ENCODE data around the gene GPC6. TPM values are rescaled to one million over a fixed set of nuclear protein-coding genes. Genes with fewer than 3 reads are reported as not detected.
A peak's percentile ranks its signal among the peaks of the same experiment; 100 is the strongest.

GPC6 gene
- total RNA-seq, 1 donor from 2014 or later = 20.1 TPM

DNA sequence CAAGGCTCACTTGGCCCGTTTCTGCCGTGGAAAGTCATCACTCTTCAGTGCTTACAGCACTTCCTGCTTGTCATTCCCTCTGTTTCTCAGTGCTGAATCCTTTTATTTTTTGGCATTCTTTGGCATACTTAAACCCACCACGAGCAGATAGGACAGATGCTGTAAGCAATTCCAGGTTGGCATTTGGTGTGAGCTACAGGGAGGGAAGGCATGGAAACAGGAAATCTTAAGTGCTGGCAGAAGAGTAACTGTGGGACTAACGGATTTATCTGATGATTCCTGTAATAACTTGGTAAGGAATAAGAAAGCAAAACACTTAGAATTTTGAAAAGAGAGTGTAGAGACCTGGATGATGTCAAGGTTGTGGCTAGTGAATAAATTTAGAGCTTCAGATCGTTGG is 273.4 kb downstream of the GPC6 start:
- no peak for DNase-seq (ENCODE audit: low read depth)

DNA sequence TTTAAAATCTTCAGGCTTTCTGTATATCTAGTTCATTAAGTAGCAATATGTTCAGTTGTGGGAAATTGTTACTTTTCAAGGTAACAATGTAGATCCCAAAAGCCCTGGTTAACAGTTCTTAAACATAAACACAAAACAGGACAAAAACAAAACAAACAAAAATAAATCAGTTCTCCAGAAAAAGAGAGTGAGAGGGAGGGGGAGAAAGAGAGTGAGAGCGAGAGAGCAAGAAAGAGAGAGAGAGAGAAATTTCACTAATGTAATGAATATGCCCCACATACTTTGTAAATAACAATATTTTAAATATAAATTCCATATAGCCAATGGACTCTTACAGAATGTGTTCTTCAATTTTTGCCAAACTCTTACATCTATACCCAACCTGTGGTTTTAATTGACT is 275.5 kb downstream of the GPC6 start:
- DNase-seq (ENCODE audit: low read depth) = no peak

DNA sequence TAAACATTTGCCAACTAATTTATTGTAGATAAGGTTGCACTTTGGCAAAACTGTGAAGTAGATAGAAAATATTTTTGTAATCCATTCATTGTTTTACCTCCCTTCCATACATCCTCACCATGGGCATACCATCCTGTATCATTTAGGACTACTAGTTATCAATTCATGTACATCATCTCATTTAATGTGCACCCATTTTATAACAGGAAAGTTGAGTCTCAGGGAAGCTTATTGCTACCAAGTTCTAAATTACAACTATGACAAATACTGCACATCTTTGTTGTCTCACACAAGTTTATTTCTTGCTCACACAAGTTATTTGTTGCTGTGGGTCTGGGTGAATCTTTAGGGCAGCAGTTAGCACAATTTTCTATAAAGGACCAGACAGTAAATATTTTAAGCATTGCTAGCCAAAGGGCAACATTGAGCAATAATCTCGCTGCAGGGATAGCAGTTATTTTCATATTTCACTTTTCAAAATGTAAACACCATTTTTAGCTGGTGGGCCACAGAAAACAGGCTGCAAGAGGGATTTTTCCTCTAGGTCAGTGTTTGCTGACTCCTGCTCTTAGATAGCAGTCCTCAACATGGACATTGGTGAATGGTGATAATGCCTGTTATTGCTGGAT is 276.5 kb downstream of the GPC6 start:
- DNase-seq (ENCODE audit: low read depth) = no peak

DNA sequence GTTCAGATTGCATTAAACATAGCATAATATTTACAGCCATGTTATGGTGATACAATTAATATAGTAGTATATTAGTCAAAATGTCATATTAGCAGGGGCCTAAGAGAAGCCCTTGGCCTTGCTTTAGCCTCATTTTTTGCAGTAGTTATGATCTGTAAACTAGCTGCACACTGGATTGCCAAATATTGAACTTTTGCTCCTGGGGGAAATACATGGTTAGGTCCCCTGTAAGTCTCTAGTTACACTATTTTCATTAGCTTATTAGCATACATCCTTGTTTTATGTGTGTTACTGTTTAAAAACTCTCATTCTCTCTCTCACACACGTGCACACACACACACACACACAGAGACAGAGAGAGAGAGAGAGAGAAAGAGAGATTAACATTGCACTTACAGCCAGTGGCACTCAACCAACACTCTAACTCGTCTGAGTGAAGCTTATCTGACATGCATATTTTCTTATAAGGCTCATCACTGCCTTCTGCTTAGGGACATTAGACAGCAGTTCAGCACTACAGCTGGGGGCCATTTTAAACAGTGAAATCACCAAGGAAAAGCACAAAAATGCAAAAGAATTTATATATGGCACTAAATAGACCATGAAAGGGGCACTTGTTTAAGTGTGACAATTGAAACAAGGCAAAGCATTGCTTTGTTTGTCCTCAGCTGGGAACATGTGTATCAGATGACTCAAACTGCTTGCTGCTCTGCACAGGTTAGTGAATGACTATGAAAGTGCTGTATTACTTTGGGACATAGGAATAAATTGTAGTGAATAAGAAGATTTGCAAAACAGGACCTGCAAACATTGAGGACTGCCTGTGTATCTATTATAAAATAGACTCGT is 278.7 kb downstream of the GPC6 start:
- no peak for DNase-seq (ENCODE audit: low read depth)

DNA sequence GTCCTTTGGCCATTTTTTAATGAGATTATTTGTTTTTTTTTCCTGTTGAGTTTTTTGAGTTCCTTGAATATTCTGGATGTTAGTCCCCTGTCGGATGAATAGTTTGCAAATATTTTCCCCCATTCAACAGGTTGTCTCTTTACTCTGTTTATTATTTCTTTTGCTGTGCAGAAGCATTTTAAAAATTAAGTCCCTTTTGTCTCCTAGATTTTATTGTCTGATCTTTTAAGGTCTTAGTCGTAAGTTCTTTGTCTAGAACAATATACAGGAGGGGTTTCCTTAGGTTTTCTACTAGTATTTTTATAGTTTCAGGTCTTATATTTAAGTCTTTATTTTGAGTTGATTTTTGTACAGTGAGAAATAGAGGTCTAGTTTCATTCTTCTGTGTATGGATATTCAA is 284.4 kb downstream of the GPC6 start:
- DNase-seq (ENCODE audit: low read depth) = no peak

DNA sequence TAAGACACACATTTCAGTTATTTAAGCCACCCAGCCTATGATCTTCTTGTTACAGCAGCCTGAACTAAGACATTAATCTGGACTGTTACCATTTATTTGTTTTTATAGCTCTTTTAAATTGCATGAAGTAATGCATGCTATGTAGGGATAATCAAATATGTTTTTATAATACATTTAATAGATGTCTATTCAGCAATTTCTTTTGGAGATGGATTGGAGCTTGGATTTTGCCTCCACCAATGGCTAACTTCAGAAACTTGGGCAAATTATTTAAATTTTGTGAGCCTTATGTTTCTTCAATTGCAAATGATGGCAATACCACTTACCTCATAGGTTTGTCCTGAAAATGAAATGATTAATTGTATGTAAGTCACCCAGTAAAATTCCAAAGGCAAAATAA is 288.7 kb downstream of the GPC6 start:
- no peak for DNase-seq (ENCODE audit: low read depth)

DNA sequence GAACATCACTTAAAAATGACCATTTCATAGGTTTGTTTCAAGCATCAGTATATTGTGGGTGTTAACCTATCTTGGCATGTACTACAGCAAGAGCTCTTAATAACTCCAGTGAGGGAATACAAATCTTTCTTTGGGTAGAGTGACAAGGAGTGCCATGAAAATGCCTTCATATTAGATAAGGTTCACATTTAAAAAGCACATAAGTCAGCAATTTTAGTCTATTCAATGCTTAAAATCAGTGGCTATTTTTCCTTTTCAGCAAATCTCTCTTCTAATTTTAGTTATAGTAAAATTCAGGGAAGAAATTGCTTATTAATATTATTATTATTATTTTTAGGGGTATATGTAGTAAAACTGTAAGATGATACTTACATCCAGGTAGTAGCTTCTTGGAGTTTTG is 291.1 kb downstream of the GPC6 start:
- no peak for DNase-seq (ENCODE audit: low read depth)

DNA sequence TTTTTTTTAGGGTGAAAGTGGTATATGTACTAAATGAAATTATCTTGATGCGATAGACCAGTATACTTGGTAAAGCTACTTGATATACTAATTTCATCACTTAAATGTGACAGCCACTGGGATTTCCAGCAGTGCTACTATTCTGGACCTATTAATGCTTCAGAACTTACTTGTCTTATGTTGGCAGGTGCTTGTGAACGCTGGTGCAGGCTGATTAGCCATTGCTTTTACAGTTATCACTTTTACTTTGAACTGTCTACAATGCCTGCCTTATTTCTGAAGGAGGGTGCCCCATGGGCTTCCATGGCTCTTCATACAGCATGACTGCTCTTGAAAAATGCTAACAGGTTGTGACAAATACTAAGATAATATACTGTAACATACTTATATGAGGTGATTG is 294.7 kb downstream of the GPC6 start:
- DNase-seq (ENCODE audit: low read depth) = no peak

DNA sequence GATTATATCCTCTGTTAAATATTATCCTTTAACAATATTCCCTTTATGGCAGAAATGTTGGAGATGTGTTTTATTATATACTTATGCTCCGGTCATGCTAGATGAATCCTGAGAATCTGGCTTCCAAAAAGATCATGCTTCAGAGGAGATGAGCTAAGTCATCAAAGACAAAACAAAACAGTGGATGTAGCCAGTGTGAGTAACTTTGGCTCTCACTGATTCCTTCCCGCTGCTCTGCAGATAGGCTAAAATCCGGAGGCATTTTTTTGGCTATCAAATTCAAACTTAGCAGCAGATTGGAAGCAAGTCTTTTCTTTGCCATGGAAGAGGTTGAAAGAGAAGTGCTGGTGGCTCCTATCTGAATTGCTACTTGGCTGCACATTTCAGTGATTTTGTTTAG is 295.9 kb downstream of the GPC6 start:
- DNase-seq (ENCODE audit: low read depth) = peak; percentile 14

DNA sequence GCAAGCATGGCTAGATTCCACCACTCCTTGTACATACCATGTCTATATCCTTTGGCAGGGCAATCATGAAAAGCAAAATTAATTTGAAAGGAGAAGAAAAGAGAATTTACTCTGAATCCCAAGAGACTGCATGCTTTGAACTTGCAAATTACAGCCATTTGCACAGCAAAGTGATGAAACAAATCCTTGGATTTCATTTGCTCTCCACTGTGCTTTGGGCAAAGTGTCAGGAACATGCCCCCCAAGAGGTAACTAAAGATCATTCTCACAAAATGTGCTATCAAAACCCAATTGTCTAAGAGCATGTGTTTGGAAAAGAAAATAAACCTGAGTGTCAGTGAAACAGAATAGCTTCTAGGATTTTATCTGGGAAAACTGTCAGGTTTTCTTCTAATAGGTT is 298.5 kb downstream of the GPC6 start:
- DNase-seq (ENCODE audit: low read depth) = no peak

DNA sequence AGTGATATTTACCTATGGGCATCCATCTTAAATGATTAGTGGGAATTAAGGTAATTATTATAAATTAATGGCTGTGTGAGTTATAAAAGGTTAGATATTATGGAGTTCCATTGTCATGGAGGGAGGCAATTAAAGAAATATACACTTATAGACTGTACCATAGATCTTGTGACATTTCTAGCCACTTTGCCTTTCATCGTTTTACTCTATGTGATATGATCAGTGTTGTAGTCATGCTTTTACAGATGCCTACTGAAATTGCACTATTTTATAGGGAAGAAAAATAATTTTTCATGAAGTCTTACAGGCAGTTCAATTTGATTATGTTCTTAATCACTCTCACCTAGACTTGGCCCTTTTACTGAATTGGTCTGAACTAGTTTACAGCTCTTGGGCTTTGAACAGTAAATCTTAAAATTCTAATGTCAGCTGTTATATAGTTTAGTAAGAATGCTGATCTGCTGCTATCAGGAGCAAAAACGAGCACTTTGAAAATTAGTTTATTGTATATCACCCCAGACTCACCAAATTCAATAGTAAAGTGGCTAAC is 301.2 kb downstream of the GPC6 start:
- DNase-seq (ENCODE audit: low read depth) = no peak

DNA sequence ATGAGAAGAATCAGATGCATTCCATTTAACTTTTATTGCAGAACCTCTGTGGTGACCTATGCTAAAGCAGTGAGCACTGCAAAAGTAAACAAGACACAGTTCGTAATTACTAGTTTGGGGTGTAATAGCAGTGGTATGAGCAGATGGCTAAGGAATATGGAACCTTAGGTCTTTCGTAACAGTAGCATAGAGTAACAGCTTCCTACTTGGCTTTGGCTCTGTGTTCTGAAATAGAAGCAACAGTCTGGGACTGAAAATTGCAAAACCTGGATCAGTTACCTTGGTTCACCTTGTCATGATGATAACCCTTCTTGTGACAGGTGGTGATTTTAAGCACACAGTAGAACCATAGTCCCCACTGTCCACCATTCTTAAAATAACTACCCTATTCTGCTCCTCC is 303.4 kb downstream of the GPC6 start:
- no peak for DNase-seq (ENCODE audit: low read depth)

DNA sequence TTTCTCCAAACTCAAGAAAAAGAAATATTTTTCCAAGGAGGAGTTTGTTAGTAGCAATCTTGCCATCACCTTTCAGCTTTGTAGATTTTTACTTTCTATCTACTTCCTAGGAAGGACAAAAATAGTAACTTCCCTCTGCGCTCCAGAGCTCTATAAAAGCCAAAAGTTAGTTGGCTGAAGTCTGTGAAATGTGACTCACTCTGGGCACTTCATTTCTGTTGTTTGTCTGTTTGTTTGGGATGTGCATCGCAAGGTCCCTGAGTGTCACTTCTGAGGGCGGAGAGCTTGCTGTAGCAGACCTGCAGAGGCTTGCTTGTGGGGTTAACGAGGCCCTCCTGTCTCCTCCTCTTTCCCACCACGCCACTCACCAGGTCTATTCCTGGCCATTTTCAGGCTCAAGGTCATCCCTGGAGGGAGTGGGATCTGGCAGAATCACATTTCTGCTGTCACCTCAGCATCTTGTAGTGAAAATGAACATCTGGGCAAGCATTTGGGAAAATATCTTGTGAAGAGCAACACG is 307.6 kb downstream of the GPC6 start:
- DNase-seq (ENCODE audit: low read depth) = no peak

DNA sequence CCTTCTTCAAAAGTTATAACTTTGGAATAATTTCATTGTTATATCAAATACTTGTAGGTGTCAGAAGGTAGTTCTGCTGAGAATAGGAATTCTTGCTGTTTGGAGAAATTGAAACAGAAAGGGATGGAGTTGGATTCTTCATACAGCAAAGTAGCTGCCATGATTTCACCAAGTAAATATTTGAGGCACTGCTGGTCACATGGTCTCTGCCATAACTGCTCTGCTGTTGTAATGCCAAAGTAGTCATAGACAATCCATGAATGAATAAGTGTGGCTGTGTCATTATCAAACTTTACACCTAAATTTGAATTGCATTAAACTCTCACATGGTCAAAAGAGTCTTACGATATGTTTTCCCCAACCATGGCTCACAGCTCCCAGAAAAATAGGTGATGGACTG is 308.6 kb downstream of the GPC6 start:
- DNase-seq (ENCODE audit: low read depth) = no peak

DNA sequence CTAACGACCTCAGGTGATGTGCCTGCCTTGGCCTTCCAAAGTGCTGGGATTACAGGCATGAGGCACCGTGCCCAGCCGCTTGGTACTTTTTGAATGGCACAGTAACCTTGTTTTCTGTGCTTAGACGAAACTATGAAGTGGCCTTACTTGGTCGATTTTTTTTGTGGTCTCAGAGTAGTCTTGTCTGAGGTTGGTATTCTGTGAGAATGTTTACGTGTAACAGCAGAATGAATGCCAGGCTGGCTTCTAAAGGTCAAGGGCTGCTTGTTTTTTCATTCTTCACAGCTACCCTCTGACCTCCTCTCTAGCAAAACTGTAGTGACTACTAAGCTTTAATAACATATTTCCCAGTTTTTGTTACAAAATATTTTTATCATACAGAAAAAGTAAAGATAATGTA is 313.3 kb downstream of the GPC6 start:
- no peak for DNase-seq (ENCODE audit: low read depth)

DNA sequence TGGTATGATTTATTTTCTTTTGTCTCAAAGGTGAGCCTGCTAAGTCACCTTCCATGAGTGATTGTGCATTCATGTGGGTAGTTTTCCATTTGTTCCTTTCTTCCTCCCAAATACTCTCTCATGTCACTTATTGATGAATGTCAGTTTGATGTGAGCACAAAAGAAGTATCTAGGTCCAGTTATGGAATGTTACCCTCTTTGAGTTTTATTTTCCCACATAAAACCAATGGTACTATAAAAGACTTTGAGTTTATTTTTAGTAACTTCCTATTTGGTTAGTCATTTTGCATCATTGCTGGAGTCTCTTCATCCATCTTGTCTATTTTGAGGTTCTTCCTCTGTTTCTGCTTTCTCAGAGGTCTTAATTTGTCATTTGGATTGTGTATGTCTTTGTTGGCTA is 321.3 kb downstream of the GPC6 start:
- peak; percentile 26 for DNase-seq (ENCODE audit: low read depth)

DNA sequence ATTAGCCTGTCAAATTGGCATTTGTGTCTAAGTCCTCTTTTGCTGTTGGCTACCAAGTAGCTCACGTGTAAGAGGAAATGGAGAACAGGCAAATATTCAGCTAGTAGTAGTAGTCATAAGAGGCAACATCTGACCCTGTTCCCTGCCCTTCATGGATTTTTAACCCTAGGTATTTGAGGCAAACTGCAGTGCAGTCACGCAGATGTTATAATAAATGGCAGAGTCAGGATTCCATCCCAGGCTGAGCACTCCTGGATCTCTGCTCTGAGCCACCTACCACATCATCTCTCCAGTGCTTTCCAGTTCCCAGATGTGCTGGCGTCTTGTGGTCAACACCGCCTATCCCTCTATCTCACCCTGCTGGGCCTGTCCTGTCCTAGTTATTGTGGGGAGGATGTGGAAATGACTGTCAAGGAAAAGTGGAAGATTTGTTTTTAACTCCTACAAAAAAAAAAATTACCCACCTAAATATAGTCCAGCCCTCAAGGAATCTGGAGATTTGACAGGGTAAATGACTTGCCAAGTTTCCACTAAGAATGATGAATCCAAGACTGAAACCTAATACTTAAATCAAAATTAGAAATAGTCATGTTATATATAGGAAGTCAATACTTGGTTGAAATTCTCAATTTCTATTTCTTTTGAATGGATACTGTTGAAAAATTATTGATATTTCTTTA is 322.9 kb downstream of the GPC6 start:
- no peak for DNase-seq (ENCODE audit: low read depth)

DNA sequence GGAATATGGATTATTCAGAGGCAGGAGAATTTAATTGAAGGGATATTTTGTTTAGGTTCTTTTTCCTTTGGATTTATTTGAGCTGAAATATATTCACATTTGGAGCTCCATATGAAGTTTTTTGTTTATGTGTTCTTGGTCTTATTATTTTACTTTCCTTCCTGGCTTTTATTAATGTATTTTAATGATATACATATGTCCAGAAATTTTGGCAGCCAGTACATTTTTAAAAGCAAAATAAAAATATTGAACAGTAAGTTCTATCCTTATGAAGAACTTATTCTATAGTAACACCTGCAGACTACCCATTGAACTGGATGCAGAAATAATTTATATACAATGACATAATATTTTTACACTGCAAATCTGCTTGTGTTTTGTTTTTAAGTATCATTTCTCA is 323.6 kb downstream of the GPC6 start:
- no peak for DNase-seq (ENCODE audit: low read depth)

DNA sequence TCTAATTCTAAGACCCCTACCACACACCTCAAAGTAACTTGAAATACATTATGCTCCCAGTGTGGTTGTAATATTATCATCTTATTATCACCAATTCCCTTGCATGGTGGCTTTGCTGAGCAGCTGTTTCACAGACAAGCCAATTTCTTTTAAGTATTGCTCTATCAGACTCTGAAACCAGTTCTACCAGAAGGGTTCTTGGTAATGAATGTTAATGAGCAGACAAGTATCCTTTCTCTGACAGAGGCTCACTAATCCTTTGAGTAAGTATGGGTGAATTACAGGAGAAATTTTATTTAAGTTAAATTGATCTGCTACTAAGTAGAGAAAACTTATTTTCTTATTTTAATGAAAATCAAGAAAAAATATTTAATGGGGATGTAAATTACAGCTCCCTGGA is 326.0 kb downstream of the GPC6 start:
- DNase-seq (ENCODE audit: low read depth) = peak; percentile 31

DNA sequence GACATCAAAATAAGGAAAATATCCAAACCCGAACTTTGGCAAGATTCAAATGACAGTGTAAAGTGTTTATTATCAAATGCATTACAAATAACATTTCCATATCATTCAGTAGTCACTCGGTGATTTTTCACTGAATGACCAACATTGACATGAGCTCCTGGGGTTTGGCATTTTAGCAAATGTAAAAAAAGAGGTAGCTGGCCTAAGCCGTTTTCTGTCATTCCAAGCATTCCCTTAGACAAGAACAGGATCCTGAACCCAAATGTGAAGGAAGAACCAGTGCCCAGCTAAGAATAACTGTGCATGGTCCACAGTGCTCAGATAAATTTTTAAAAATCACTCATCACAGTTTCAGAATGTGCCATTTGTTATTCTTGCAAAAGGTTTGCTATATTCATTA is 327.9 kb downstream of the GPC6 start:
- DNase-seq (ENCODE audit: low read depth) = no peak

DNA sequence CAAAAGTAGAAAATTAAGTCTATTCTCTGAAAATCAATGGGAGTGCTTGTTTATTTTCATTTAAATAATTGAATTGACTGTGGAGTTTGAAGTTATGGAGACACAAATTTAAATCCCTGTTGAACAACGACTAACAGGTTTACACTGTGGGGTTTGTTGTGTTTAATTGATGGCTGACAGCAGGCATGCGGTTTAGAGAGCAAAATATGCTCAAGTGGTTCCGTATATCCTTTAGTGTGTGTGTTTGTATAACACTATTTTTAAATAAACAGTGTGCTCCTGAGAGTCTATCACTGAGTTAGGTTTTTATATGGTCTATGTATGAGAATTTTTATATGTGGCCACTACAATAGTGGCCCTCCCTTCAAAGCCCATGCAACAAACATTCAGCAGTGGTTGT is 332.0 kb downstream of the GPC6 start:
- DNase-seq (ENCODE audit: low read depth) = no peak

DNA sequence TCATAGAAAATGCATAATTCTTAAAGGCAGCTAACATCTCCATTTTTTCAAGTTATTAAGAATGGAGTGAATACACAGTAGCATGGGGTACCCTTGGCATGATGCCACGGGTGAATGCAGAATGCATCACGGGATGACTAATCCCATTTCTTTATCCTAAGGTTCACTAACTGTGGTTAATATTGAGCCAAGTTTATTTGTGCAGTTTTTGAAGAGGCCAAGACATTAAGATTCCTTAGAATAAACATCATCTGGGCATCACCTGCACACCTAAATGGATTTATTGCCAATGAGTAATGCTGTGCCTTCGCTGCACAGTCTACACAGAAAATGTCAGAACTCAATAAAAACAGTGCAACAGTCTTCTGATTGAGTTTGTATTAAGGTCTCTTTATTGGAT is 333.1 kb downstream of the GPC6 start:
- peak; percentile 33 for DNase-seq (ENCODE audit: low read depth)
